ENCODE data around the gene ARHGAP30. TPM values are rescaled to one million over a fixed set of nuclear protein-coding genes. Genes with fewer than 3 reads are reported as not detected.

The ARHGAP30 gene
- total RNA-seq, 1 experiment from 2014 or later = 0.39 TPM

DNA sequence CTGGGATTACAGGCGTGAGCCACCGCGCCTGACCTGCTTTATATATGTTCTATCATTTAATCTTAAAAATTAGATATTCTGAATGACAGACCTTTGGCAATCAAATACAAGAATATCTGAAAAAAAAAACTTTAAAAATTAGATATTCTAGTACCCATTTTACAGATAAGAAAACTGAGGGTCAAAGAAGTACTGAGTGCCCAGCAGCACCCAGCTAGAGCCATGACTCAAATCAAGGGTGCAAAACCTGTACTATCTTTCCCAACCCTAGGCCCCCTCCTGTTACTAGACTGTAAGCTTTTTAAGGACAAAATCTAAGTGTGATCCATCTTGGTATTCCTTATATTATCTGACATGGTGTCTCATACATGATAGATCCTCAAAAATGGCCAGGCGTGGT is 8.3 kb downstream of the ARHGAP30 start (continued):
- TF ChIP-seq, protein P1, sequence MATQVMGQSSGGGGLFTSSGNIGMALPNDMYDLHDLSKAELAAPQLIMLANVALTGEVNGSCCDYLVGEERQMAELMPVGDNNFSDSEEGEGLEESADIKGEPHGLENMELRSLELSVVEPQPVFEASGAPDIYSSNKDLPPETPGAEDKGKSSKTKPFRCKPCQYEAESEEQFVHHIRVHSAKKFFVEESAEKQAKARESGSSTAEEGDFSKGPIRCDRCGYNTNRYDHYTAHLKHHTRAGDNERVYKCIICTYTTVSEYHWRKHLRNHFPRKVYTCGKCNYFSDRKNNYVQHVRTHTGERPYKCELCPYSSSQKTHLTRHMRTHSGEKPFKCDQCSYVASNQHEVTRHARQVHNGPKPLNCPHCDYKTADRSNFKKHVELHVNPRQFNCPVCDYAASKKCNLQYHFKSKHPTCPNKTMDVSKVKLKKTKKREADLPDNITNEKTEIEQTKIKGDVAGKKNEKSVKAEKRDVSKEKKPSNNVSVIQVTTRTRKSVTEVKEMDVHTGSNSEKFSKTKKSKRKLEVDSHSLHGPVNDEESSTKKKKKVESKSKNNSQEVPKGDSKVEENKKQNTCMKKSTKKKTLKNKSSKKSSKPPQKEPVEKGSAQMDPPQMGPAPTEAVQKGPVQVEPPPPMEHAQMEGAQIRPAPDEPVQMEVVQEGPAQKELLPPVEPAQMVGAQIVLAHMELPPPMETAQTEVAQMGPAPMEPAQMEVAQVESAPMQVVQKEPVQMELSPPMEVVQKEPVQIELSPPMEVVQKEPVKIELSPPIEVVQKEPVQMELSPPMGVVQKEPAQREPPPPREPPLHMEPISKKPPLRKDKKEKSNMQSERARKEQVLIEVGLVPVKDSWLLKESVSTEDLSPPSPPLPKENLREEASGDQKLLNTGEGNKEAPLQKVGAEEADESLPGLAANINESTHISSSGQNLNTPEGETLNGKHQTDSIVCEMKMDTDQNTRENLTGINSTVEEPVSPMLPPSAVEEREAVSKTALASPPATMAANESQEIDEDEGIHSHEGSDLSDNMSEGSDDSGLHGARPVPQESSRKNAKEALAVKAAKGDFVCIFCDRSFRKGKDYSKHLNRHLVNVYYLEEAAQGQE (IDR thresholded peaks at IDR 0.05; ENCODE audit: low read depth) = no peak
- TF ChIP-seq TCF7L2 (IDR thresholded peaks at IDR 0.05; ENCODE audit: borderline replicate concordance, extremely low read depth, insufficient read depth, insufficient read length) = no peak
- no peak for TF ChIP-seq SRF (IDR thresholded peaks at IDR 0.05; ENCODE audit: low read depth)
- no peak for TF ChIP-seq POLR2A (IDR thresholded peaks at IDR 0.05; ENCODE audit: borderline replicate concordance, extremely low read depth, insufficient read depth, insufficient read length)
- TF ChIP-seq JUND (IDR thresholded peaks at IDR 0.05) = no peak
- TF ChIP-seq, protein P2, sequence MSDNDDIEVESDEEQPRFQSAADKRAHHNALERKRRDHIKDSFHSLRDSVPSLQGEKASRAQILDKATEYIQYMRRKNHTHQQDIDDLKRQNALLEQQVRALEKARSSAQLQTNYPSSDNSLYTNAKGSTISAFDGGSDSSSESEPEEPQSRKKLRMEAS (IDR thresholded peaks at IDR 0.05) = no peak

DNA sequence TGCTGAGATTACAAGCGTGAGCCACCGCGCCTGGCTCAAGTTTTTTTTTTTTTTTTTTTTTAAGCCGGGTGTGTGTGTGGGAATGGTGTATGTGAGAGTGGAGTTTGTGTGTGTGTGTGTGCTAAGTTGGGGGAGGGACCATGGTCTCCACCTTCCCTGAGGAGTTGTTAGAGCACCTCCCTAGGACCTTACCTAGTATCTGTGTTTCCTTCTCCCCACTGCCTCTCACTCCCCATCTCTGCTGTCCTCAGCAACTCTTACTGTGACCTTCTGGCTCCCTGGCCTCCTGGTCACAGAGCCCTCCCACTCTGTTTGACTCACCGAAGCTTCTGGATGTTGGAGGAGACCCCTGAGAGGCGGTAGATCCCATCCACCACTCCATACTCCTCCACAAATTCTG is 10.4 kb downstream of the ARHGAP30 start:
- H3K9me2 ChIP-seq (ENCODE audit: insufficient read depth) = no peaks in the 10 kb centered on the region
- H2AFZ ChIP-seq (ENCODE audit: low read depth, low read length, poor library complexity, severe bottlenecking) = no peak overlapping the region
- CTCF ChIA-PET = interaction anchor here (1.1 kb wide), 1 partner anchor 12 kb away, joined by 3 read pairs; no protein-coding TSS in a partner anchor
- H3K27ac ChIP-seq (ENCODE audit: low read depth, low read length) = no peak overlapping the region
- no peaks in the 10 kb centered on the region for H3K9me3 ChIP-seq (ENCODE audit: control insufficient read depth in 1 of 2, insufficient read depth in 1 of 2, low read depth in 1 of 2, low read length in 2 of 2)
- DNase-seq (ENCODE audit: low read depth, low spot score) (no peak), ATAC-seq (no peak)
- POLR2A ChIA-PET = no interaction called here
- intact Hi-C loops (cut with micrococcal nuclease) = no loop called here
- H3K36me3 ChIP-seq (ENCODE audit: control insufficient read depth in 1 of 2, insufficient read depth in 2 of 2, low read length in 2 of 2) = no peaks in the 10 kb centered on the region
- no peaks in the 10 kb centered on the region for H4K20me1 ChIP-seq (ENCODE audit: insufficient read depth)
- no peak overlapping the region for H3K9ac ChIP-seq (ENCODE audit: low read length)
- H3K4me3 ChIP-seq (replicated peaks in 1 of 2; ENCODE audit: low read depth in 1 of 2, low read length in 2 of 2) = no peak overlapping the region
- H3K4me1 ChIP-seq (ENCODE audit: control insufficient read depth in 1 of 2, insufficient read depth in 2 of 2, low read length in 2 of 2) = no peaks in the 10 kb centered on the region
- RAD21 ChIA-PET (ENCODE audit: low non-redundant PET in 1 of 2, low total read pairs in 2 of 2, uncharacterized antibody in 2 of 2, unreplicated experiment in 2 of 2) = no interaction called here
- TF ChIP-seq, protein P3, sequence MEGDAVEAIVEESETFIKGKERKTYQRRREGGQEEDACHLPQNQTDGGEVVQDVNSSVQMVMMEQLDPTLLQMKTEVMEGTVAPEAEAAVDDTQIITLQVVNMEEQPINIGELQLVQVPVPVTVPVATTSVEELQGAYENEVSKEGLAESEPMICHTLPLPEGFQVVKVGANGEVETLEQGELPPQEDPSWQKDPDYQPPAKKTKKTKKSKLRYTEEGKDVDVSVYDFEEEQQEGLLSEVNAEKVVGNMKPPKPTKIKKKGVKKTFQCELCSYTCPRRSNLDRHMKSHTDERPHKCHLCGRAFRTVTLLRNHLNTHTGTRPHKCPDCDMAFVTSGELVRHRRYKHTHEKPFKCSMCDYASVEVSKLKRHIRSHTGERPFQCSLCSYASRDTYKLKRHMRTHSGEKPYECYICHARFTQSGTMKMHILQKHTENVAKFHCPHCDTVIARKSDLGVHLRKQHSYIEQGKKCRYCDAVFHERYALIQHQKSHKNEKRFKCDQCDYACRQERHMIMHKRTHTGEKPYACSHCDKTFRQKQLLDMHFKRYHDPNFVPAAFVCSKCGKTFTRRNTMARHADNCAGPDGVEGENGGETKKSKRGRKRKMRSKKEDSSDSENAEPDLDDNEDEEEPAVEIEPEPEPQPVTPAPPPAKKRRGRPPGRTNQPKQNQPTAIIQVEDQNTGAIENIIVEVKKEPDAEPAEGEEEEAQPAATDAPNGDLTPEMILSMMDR (IDR thresholded peaks at IDR 0.05 in 2 of 3, conservative IDR thresholded peaks at IDR 0.05 in 1 of 3; ENCODE audit: borderline replicate concordance in 1 of 3, insufficient read depth in 1 of 3, low read depth in 2 of 3, low read length in 2 of 3) = no peak
- TF ChIP-seq FOSL1 (IDR thresholded peaks at IDR 0.05; ENCODE audit: low read depth) (no peak), CEBPB (IDR thresholded peaks at IDR 0.05; ENCODE audit: low read depth) (no peak), ELF1 (IDR thresholded peaks at IDR 0.05; ENCODE audit: borderline replicate concordance, low read depth) (no peak), EGR1 (IDR thresholded peaks at IDR 0.05; ENCODE audit: low read depth) (no peak), POLR2AphosphoS5 (IDR thresholded peaks at IDR 0.05; ENCODE audit: low read depth, low read length) (no peak)
- TF ChIP-seq, protein P4, sequence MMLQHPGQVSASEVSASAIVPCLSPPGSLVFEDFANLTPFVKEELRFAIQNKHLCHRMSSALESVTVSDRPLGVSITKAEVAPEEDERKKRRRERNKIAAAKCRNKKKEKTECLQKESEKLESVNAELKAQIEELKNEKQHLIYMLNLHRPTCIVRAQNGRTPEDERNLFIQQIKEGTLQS (IDR thresholded peaks at IDR 0.05) = no peak
- H3K79me2 ChIP-seq (ENCODE audit: insufficient read depth, low read length) = no peaks in the 10 kb centered on the region
- BruUV-seq (replicated peaks) = no TSS peak
- H3K27me3 ChIP-seq (ENCODE audit: insufficient read depth, low read length) = no peaks in the 10 kb centered on the region
- no peak overlapping the region for H3K4me2 ChIP-seq (ENCODE audit: low read length)
